Lower lobe of right lung (tissue), 2 donors: ENCODE measurements around the gene ROR1. TPM values are rescaled to one million over a fixed set of nuclear protein-coding genes. Genes with fewer than 3 reads are reported as not detected.

Experiments used
- ATAC-seq, 2 donors: fragments of 200-7000 bp; cut with Tn5 transposase; one replicate each; pipeline ENCODE4 v1.9.1; 2020 to 2022; ENCODE audit warnings: mild to moderate bottlenecking in 2 of 2, moderate library complexity in 2 of 2
- DNase-seq: peaks from one replicate; pipeline ENCODE4 v3.0.0-alpha.2; 2020
- H3K27ac ChIP-seq: fragments of 200-600 bp; one replicate; pipeline ENCODE4 v1.8.0; 2022
- H3K27me3 ChIP-seq: fragments of 200-600 bp; one replicate; pipeline ENCODE4 v1.8.0; 2022; ENCODE audit warnings: low read depth
- H3K36me3 ChIP-seq: fragments of 200-600 bp; one replicate; pipeline ENCODE4 v1.8.0; 2022; ENCODE audit warnings: mild to moderate bottlenecking
- H3K4me1 ChIP-seq: fragments of 200-600 bp; one replicate; pipeline ENCODE4 v1.8.0; 2022
- H3K4me3 ChIP-seq: fragments of 200-600 bp; one replicate; pipeline ENCODE4 v1.8.0; 2022; ENCODE audit warnings: mild to moderate bottlenecking
- H3K9me3 ChIP-seq: fragments of 200-600 bp; one replicate; pipeline ENCODE4 v1.8.0; 2022
- intact Hi-C: fragments of 100-400 bp; cut with DNase I; formaldehyde crosslinking; loops from one replicate; pipeline ENCODE4 v1.11.0; 2022
- total RNA-seq: library from RNA; stranded (reverse); fragmentation: NEBNext Ultra II Directional; extraction: Animal tissue kit (Norgen Biotek cat#: 25700); gene quantifications from one replicate; pipeline ENCODE4 v1.2.1, GENCODE V29; 2021
- TF ChIP-seq, protein P1 (sequence below): fragments of 200-600 bp; IDR thresholded peaks from one replicate; pipeline ENCODE4 v1.8.0; 2022; ENCODE audit warnings: antibody characterized with exemption, mild to moderate bottlenecking
- donor health status: DM: no; HTN: yes; CAD: no; lungs with severe emphysema.

Gene ROR1
- total RNA-seq, 1 donor from 2014 or later: 15.8 TPM

DNA sequence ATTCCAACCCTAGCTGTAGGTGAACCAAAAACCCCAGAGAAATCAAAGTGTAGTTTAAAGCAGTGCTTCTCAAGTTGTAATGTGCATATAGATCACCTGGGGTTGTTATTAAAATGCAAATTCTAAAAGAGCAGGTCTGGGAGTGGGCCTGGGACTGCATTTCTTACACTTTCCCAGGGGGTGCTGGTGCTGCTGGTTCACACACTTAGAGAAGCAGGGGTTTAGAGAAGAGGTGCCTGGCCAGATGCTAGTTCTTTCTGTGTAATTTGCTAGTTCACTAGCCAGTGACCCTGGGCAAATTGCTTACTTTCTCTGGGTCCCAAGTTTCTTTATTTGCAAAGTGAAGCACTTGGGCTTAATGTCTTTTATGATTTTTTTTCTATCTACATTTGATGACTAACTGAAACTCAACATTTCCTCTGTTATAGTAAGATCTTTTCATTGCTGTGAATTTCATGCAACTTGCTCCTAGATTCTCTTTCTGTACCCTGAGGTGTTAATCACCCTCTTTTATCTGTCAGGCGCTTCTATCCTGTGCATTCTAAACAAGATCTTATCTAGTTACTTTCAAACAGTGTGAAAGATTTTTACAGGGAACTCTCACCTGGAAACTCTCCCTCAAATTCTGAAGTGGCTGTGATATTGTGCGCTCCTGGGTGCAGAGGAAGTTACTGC lies 287.8 kb downstream of the ROR1 start:
- no peak for ATAC-seq
- H3K4me1 ChIP-seq: no peaks in the 10 kb centered on the region
- no peaks in the 10 kb centered on the region for H3K9me3 ChIP-seq
- no peak overlapping the region for H3K27ac ChIP-seq
- no peaks in the 10 kb centered on the region for H3K36me3 ChIP-seq
- intact Hi-C loops: no loop called here
- TF ChIP-seq, protein P1, sequence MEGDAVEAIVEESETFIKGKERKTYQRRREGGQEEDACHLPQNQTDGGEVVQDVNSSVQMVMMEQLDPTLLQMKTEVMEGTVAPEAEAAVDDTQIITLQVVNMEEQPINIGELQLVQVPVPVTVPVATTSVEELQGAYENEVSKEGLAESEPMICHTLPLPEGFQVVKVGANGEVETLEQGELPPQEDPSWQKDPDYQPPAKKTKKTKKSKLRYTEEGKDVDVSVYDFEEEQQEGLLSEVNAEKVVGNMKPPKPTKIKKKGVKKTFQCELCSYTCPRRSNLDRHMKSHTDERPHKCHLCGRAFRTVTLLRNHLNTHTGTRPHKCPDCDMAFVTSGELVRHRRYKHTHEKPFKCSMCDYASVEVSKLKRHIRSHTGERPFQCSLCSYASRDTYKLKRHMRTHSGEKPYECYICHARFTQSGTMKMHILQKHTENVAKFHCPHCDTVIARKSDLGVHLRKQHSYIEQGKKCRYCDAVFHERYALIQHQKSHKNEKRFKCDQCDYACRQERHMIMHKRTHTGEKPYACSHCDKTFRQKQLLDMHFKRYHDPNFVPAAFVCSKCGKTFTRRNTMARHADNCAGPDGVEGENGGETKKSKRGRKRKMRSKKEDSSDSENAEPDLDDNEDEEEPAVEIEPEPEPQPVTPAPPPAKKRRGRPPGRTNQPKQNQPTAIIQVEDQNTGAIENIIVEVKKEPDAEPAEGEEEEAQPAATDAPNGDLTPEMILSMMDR: no peak
- no peaks in the 10 kb centered on the region for H3K27me3 ChIP-seq
- no peak for DNase-seq
- no peak overlapping the region for H3K4me3 ChIP-seq

DNA sequence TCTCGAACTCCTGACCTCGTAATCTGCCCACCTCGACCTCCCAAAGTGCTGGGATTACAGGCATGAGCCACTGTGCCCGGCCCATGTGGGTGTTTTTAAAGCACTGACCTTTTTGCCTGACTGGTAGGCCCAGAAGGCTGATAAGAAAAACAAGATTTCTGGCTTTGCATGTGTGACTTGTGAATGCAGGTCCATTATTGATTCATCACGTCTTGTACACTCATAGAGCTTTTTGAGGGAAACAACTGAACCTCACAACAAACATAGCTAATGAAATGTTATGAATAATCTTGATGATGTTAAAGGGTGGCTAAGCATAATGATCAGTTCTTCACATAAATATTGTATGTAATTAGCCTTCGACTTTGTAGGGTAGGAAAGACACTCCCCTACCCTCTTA lies 288.7 kb downstream of the ROR1 start:
- ATAC-seq: no peak
- intact Hi-C loops: no loop called here
- TF ChIP-seq, protein P1: no peak

DNA sequence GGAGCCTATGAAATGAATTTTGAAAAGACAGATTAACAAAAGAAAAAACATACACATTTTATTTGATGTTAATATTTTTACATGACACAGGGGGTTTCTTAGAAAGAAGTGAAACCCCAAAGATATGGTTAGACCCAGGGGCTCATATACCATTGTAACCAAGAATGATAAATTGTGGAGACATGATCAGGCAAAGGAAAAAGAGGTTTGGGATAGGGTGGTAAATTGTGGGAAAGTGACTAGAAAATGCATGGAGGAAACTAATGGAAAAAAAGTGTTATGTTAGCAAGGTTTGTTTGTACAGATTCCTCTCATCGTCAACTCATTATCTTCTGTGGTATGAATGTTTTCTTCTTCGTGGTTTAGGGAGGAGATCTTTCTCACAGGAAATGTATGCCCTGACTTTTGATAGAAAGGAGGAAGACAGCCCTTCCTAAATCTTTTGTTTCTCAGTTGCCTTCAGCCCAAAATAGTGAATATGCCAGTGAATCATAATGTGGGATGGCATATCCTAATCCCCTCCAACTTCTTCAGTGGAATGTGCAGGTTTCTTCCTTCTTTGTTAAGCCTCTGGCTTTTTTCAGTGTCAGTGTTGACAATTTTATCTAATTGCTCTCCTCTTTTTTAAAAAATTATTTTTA lies 289.2 kb downstream of the ROR1 start:
- ATAC-seq (no peak), DNase-seq (no peak)
- Histone ChIP-seq H3K4me3 (no peak overlapping the region), H3K27me3 (no peaks in the 10 kb centered on the region), H3K4me1 (no peaks in the 10 kb centered on the region), H3K36me3 (no peaks in the 10 kb centered on the region), H3K9me3 (no peaks in the 10 kb centered on the region), H3K27ac (no peak overlapping the region)
- intact Hi-C loops: no loop called here
- TF ChIP-seq, protein P1: no peak

More for the DNA sequence above, 288.7 kb downstream of the ROR1 start:
- no peaks in the 10 kb centered on the region for H3K36me3 ChIP-seq
- H3K4me3 ChIP-seq: no peak overlapping the region
- no peak for DNase-seq
- no peaks in the 10 kb centered on the region for H3K4me1 ChIP-seq
- no peaks in the 10 kb centered on the region for H3K27me3 ChIP-seq
- no peak overlapping the region for H3K27ac ChIP-seq
- no peaks in the 10 kb centered on the region for H3K9me3 ChIP-seq

DNA sequence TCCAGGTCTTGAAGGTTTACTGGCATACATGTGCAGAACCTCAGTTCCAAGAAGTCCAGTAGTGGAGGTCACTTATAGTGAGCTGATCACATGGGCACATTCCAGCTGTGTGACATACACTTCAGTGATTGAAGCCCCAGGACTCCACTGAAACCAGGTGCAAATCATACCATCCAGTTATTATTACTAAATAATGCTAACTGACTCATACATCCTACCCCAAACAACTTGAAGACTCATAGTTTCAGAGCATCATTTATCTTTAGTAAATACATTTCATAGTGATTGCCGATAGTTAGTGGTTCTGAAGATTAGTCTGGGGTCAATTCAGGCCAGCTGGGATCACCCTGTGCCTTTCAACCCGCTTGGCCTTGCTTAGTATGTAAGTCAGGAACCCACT lies 291.8 kb downstream of the ROR1 start:
- Histone ChIP-seq H3K4me1 (no peaks in the 10 kb centered on the region), H3K4me3 (no peak overlapping the region), H3K9me3 (no peaks in the 10 kb centered on the region), H3K36me3 (no peaks in the 10 kb centered on the region), H3K27me3 (no peaks in the 10 kb centered on the region), H3K27ac (no peak overlapping the region)
- no peak for DNase-seq
- ATAC-seq: no peak
- TF ChIP-seq, protein P1: no peak
- intact Hi-C loops: no loop called here

DNA sequence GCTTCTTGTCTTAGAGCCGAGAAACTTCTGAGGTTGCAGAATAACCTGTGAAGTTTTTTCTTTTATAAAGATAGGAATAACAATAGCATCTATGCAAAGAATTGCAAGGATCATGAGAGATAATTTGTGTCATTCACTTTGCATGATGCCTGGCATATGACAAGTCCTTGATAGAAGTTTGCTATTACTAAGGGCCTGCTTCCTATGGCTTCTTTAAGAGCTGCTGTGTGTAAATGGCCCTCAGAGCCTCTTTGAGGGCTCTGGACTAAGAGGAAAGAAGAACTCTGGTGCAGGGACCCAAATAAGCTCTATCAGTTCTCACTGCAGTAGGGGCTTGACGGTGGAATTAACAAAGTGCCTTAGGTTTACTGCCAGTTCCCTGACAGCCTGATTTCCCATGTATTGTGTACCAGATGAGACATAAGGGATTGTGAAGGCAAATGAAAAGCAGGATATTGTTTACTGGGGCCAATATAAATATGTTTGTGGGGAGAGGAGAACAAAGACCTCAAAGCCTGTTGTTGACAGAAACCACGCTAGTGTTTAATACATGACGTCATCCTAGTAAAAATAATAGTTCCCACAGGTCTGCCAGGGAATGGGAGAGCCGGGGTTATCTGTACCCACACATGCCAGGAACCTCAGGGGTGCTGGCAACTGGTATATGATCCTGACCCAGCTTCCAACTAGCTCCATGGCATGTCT lies 298.4 kb downstream of the ROR1 start:
- H3K36me3 ChIP-seq: no peaks in the 10 kb centered on the region
- DNase-seq: no peak
- intact Hi-C loops: no loop called here
- no peaks in the 10 kb centered on the region for H3K27me3 ChIP-seq
- no peaks in the 10 kb centered on the region for H3K4me1 ChIP-seq
- TF ChIP-seq, protein P1: no peak
- no peak overlapping the region for H3K4me3 ChIP-seq
- no peak overlapping the region for H3K27ac ChIP-seq
- ATAC-seq: no peak
- H3K9me3 ChIP-seq: no peaks in the 10 kb centered on the region
